HG03520 (cell line): ENCODE measurements around the gene COPZ1.

Experiments used
- ATAC-seq: cut with Tn5 transposase; IDR thresholded peaks from one replicate; pipeline ENCODE4 v1.9.1; 2021; ENCODE audit warnings: mild to moderate bottlenecking, moderate library complexity; ENCODE audit not compliant: unreplicated experiment

Gene COPZ1

GRCh38 chr12:54390668-54391551, 66.0 kb downstream of the COPZ1 start:
- ATAC-seq = no peak

- no peak for ATAC-seq
Observed at GRCh38 chr12:54392485-54393206, 67.7 kb downstream of the COPZ1 start.

GRCh38 chr12:54393207-54393609, 68.3 kb downstream of the COPZ1 start:
- no peak for ATAC-seq

- no peak for ATAC-seq
Observed at GRCh38 chr12:54393743-54394142, 68.8 kb downstream of the COPZ1 start.

- no peak for ATAC-seq
Observed at GRCh38 chr12:54394281-54394719, 69.4 kb downstream of the COPZ1 start.

- ATAC-seq = no peak
Observed at GRCh38 chr12:54394986-54395385, 70.1 kb downstream of the COPZ1 start.

GRCh38 chr12:54395545-54395944, 70.6 kb downstream of the COPZ1 start:
- no peak for ATAC-seq

- no peak for ATAC-seq
Observed at GRCh38 chr12:54397157-54397556, 72.2 kb downstream of the COPZ1 start.

GRCh38 chr12:54398218-54398617, 73.3 kb downstream of the COPZ1 start:
- no peak for ATAC-seq

- ATAC-seq = peak; percentile 75
Observed at GRCh38 chr12:54398995-54399793, 74.3 kb downstream of the COPZ1 start.

GRCh38 chr12:54401119-54401518, 76.2 kb downstream of the COPZ1 start:
- no peak for ATAC-seq
